Keratinocyte (primary cell): Measurements from ENCODE around the gene DCDC2. TPM values are rescaled to one million over a fixed set of nuclear protein-coding genes. Genes with fewer than 3 reads are reported as not detected.

Experiments
- DNase-seq: peaks from one replicate; pipeline ENCODE4 v3.0.0-alpha.2; 2011; ENCODE audit warnings: low read depth, missing footprints, low spot score
- FAIRE-seq: peaks from 2 replicates; lab custom pipeline; 2011; peaks lifted over from hg19 to GRCh38; lab: Jason Lieb, UNC
- H2AFZ ChIP-seq: 2 replicates; pipeline ENCODE4 v1.6.0; 2012; ENCODE audit warnings: low read length, control low read depth, inconsistent platforms; ENCODE audit not compliant: control insufficient read depth
- H3K27ac ChIP-seq: 2 replicates; pipeline ENCODE4 v1.5.1; 2011; ENCODE audit warnings: low read length; ENCODE audit not compliant: control insufficient read depth, insufficient read depth
- H3K27me3 ChIP-seq: 3 replicates; pipeline ENCODE4 v1.6.0; 2011; ENCODE audit warnings: low read length; ENCODE audit not compliant: control insufficient read depth, insufficient read depth; ENCODE audit errors: extremely low read depth
- H3K36me3 ChIP-seq, 2 experiments: 2 replicates in 1 of 2; 3 replicates in 1 of 2; pipeline ENCODE4 v1.5.1; 2011; ENCODE audit warnings: low read length in 2 of 2, mild to moderate bottlenecking in 1 of 2; ENCODE audit not compliant: control insufficient read depth in 2 of 2, insufficient read depth in 2 of 2; ENCODE audit errors: extremely low read depth in 1 of 2
- H3K4me1 ChIP-seq: 3 replicates; pipeline ENCODE4 v1.5.1; 2011; ENCODE audit warnings: low read length; ENCODE audit not compliant: control insufficient read depth, insufficient read depth; ENCODE audit errors: extremely low read depth
- H3K4me2 ChIP-seq: 3 replicates; pipeline ENCODE4 v1.6.0; 2011; ENCODE audit warnings: low read depth, low read length; ENCODE audit not compliant: control insufficient read depth, insufficient read depth; ENCODE audit errors: extremely low read depth
- H3K4me3 ChIP-seq, 3 experiments: fragments of 200-600 bp in 1 of 3; sonication (generic) in 1 of 3; 2 replicates in 2 of 3; 3 replicates in 1 of 3; pipeline ENCODE4 v1.5.1; 2011 to 2016; ENCODE audit warnings: low read length in 3 of 3, mild to moderate bottlenecking in 3 of 3, control low read depth in 2 of 3, inconsistent platforms in 1 of 3, low read depth in 1 of 3, mixed read lengths in 1 of 3, mixed run types in 1 of 3, moderate library complexity in 1 of 3; ENCODE audit not compliant: control insufficient read depth in 2 of 3, insufficient read depth in 2 of 3; ENCODE audit errors: extremely low read depth in 1 of 3
- H3K79me2 ChIP-seq: 2 replicates; pipeline ENCODE4 v1.6.0; 2012; ENCODE audit warnings: low read length; ENCODE audit not compliant: control insufficient read depth, insufficient read depth
- H3K9ac ChIP-seq: 3 replicates; pipeline ENCODE4 v1.6.0; 2011; ENCODE audit warnings: low read length; ENCODE audit not compliant: control insufficient read depth, insufficient read depth; ENCODE audit errors: extremely low read depth
- H3K9me1 ChIP-seq: 3 replicates; pipeline ENCODE4 v1.6.0; 2011; ENCODE audit warnings: low read length; ENCODE audit not compliant: control insufficient read depth, insufficient read depth; ENCODE audit errors: extremely low read depth
- H3K9me3 ChIP-seq: 2 replicates; pipeline ENCODE4 v1.5.1; 2012; ENCODE audit warnings: low read depth, low read length; ENCODE audit not compliant: control insufficient read depth
- H4K20me1 ChIP-seq: 3 replicates; pipeline ENCODE4 v1.6.0; 2011; ENCODE audit warnings: low read length; ENCODE audit not compliant: control insufficient read depth, insufficient read depth; ENCODE audit errors: extremely low read depth
- EZH2 ChIP-seq: IDR thresholded peaks from one replicate; pipeline ENCODE4 v1.6.1; 2012; ENCODE audit warnings: inconsistent platforms, mild to moderate bottlenecking, low read length, moderate library complexity
- dilution Hi-C: fragments of 300-500 bp; cut with MboI; formaldehyde crosslinking; loops from one replicate; pipeline ENCODE4 v1.7.0; 2020; ENCODE audit warnings: low sequenced_read_pairs; ENCODE audit not compliant: extremely low pct_ligation_motif_present
- polyA plus RNA-seq, 5 experiments: library from polyadenylated mRNA; depleted of rRNA in 3 of 5; stranded (reverse) in 3 of 5; stranded (forward) in 1 of 5; unstranded in 1 of 5; fragments of >200 nt; gene quantifications; 1 replicate in 1 of 5; 2 replicates in 3 of 5; 3 replicates in 1 of 5; pipeline versions ENCODE4 v1.2.1 to v1.2.3, GENCODE V29; 2011 to 2012; ENCODE audit warnings: missing spikeins in 2 of 5, low read depth in 1 of 5, low replicate concordance in 1 of 5
- TF ChIP-seq, protein P1 (sequence below), 3 experiments: IDR thresholded peaks in 1 of 3; conservative IDR thresholded peaks in 1 of 3; optimal IDR thresholded peaks in 1 of 3; 2 replicates in 2 of 3; 3 replicates in 1 of 3; pipeline versions ENCODE3 to v1.5.1; 2011; ENCODE audit warnings: low read length in 3 of 3, mild to moderate bottlenecking in 3 of 3, moderate library complexity in 2 of 3, control low read depth in 1 of 3, inconsistent platforms in 1 of 3; ENCODE audit not compliant: insufficient read depth in 2 of 3; ENCODE audit errors: extremely low read depth in 1 of 3

DCDC2 gene
- polyA plus RNA-seq, 1 donor (not counting 4 experiments of a cell fraction or from before 2014, with no cell fraction given): 0.10 TPM

DNA sequence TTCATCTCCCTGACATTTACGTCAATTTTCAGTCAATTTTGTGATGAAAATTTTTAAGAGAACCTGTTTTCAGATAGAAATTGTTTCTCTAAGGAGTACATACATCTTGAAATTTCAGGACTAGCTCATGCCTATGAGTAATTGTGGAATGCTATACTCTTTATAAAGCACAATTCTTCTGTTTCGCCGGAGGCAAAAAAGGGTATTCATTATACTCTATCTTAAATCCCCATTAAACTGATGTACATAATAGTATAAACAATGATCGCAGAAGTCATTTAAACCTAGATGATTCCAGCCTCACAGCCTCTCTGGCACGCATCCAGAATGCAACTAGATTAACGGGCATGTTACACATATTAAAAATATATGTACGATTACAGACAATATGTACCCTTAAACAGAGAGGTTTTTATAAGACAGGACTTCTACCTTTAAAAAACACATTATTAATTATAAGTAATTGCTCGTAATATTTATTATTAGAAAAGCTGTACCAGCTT is 169.2 kb downstream of the DCDC2 start:
- Histone ChIP-seq H3K27me3 (no peaks in the 10 kb centered on the region), H3K9ac (no peak overlapping the region), H3K4me2 (no peak overlapping the region), H3K9me1 (no peaks in the 10 kb centered on the region), H3K4me3 (no peak overlapping the region), H3K27ac (no peak overlapping the region), H3K79me2 (no peaks in the 10 kb centered on the region), H3K9me3 (no peaks in the 10 kb centered on the region), H3K36me3 (no peaks in the 10 kb centered on the region), H2AFZ (no peak overlapping the region), H3K4me1 (no peaks in the 10 kb centered on the region), H4K20me1 (no peaks in the 10 kb centered on the region)
- DNase-seq: no peak
- FAIRE-seq: no peak
- no peak for TF ChIP-seq EZH2
- TF ChIP-seq, protein P1, sequence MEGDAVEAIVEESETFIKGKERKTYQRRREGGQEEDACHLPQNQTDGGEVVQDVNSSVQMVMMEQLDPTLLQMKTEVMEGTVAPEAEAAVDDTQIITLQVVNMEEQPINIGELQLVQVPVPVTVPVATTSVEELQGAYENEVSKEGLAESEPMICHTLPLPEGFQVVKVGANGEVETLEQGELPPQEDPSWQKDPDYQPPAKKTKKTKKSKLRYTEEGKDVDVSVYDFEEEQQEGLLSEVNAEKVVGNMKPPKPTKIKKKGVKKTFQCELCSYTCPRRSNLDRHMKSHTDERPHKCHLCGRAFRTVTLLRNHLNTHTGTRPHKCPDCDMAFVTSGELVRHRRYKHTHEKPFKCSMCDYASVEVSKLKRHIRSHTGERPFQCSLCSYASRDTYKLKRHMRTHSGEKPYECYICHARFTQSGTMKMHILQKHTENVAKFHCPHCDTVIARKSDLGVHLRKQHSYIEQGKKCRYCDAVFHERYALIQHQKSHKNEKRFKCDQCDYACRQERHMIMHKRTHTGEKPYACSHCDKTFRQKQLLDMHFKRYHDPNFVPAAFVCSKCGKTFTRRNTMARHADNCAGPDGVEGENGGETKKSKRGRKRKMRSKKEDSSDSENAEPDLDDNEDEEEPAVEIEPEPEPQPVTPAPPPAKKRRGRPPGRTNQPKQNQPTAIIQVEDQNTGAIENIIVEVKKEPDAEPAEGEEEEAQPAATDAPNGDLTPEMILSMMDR (optimal IDR thresholded peaks at IDR 0.05 in 1 of 3, IDR thresholded peaks at IDR 0.05 in 1 of 3, conservative IDR thresholded peaks at IDR 0.05 in 1 of 3; ENCODE audit: extremely low read depth in 1 of 3, insufficient read depth in 2 of 3, low read length in 3 of 3): no peak
- dilution Hi-C loops: no loop called here

DNA sequence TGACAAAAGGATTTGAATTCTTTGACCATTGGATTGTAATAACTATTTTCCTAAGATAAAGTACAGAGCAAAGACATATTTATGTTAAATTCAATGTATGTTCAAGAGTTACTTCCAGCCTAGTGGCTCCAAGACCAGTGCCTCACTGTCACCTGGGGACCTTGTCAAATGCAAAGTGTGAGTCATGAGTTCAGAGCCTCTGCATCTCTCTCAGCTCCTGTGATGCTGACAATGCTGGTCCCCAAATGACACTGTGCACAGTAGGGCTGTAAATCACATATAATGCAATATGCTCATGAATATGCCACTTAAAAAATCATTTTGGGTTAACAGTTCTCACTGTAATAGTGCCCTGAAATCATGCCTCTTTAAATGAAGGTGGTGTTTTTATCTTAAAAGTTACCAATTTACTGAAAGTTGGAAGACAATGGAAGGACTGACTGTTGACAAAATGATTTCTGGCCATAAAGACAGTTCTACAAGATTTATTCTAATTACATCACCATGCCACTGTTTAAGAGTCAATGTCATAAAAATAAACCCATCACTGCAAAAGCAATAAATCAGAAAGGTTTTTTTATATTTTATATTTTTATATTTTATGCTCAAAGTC is 169.8 kb downstream of the DCDC2 start:
- no peak overlapping the region for H3K27ac ChIP-seq
- dilution Hi-C loops: no loop called here
- H2AFZ ChIP-seq: no peak overlapping the region
- TF ChIP-seq EZH2: no peak
- TF ChIP-seq, protein P1 (optimal IDR thresholded peaks at IDR 0.05 in 1 of 3, IDR thresholded peaks at IDR 0.05 in 1 of 3, conservative IDR thresholded peaks at IDR 0.05 in 1 of 3; ENCODE audit: extremely low read depth in 1 of 3, insufficient read depth in 2 of 3, low read length in 3 of 3): no peak
- H3K36me3 ChIP-seq: no peaks in the 10 kb centered on the region
- no peak overlapping the region for H3K9ac ChIP-seq
- H3K79me2 ChIP-seq: no peaks in the 10 kb centered on the region
- no peaks in the 10 kb centered on the region for H3K27me3 ChIP-seq
- no peak overlapping the region for H3K4me2 ChIP-seq
- H3K9me1 ChIP-seq: no peaks in the 10 kb centered on the region
- DNase-seq (no peak), FAIRE-seq (no peak)
- H3K9me3 ChIP-seq: no peaks in the 10 kb centered on the region
- H3K4me3 ChIP-seq: no peak overlapping the region
- H4K20me1 ChIP-seq: no peaks in the 10 kb centered on the region
- H3K4me1 ChIP-seq: no peaks in the 10 kb centered on the region
